Stimulated activated CD4-positive, alpha-beta T cell treated with anti-CD3 and anti-CD28 coated beads, TNF-alpha, amount 100 ng/mL, for 4 hours (primary cell): ENCODE results near the gene ZNF143.
"Not testable (repeated sequence)": the region's sequence is repeated elsewhere in the genome, so short reads cannot be mapped to it uniquely, and the experiment has no call there.

ENCODE experiments used
- DNase-seq, 3 experiments: peaks; one replicate each; pipeline ENCODE4 v3.0.0-alpha.2; 2020; ENCODE audit warnings: low read depth in 3 of 3

Gene ZNF143

DNA sequence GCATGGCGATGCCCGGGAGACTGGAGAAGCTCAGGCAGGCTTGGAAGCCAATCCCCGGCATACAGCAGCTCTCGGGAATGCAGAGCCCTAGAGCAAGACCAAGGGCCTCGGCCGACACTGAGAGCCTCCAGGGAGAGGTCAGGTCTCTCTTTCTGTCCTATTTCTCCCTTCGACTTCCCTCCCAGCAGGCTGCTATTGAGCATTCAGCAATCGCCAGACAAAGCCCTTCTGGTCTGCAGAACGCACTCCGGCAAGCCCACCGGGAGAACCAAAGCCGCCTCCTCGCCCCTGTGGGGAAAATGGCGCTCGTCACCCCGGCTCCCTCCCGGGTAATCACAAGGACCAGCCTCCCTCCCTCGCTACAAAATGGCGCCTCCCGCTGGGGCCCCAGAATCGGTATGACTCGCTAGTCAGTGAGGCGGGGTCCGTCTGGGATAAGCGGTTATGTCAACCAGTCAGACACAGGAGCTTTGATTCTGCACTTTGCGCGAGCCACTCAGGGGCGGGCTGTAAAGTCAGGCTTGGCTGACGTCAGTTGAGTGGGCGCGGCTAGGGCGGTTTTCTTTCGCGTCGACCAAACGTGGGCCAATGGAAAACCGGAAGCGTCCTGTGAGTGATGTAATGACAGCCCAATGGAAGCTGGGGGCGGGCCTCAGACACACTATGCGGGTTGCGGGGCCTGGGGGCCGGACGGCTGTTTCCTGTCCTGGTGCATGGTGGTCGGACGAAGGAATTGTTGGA lies at the start of gene ZNF143:
Gene ZNF143 (plus strand): TSS at position 691 of the 741 bp plus-strand sequence. CDS start 10,297 bp downstream, outside the sequence.
- peak; percentile 99 to 100 (median 99) for DNase-seq

DNA sequence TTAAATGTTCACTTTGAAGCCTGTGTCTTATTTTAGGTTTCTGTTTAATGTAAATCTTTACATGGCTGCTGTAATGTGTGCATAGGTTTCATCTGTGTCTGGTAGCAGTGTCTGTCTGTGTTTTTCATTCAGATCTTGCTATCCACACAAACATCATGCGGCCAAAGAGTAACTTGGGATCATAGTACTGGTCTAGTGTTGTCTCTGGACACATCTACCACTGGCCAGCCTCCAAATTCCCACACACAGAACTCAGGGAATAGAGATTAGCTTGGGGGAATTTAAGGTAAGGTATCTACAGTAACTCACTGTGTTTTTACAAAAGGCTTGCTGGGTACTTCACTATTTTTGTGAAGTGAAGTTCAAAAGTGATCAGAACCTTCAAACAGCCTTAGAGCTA lies 32.1 kb upstream of the ZNF143 start:
- no peak for DNase-seq

GRCh38 chr11:9438611-9439010 lies 22.2 kb upstream of the ZNF143 start:
- DNase-seq, result no peak

DNA sequence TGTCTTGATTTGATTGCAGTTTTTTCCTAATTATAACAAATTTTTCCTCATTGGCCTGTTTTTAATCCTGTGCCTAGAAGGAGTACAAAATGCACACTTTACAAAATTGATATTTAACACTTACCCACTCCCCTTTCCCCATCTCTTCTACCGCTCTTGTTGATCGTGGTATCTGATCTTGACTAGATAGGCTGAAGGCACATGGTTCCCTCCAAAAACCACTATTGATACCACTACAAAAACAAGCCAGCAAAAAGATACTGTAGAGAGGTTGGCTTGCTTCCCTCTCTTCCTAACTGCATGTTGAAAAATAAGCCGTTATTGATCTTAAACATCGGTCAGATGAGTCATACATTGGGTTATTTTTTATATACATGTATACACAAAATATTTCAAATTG lies 14.6 kb upstream of the ZNF143 start:
- DNase-seq, result no peak

- no peak for DNase-seq
Observed at GRCh38 chr11:9448576-9449352, 12.0 kb upstream of the ZNF143 start.

DNA sequence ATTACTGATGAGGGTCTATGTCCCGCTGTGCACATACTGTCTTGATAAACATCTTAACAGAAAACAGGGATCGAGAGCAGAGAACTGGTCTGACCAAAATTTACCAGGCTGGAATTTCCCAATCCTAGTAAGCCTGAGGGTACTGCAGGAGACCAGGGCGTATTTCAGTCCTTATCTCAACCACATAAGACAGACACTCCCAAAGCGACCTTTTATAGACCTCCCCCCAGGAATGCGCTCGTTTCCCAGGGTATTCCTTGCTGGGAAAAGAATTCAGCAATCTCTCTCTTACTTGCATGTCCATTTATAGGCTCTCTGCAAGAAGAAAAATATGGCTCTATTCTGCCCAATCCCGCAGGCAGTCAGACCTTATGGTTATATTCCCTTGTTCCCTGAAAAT lies 8.8 kb upstream of the ZNF143 start:
- not testable (repeated sequence) for DNase-seq

- no peak for DNase-seq
Observed at GRCh38 chr11:9455722-9456121, 5.1 kb upstream of the ZNF143 start.

DNA sequence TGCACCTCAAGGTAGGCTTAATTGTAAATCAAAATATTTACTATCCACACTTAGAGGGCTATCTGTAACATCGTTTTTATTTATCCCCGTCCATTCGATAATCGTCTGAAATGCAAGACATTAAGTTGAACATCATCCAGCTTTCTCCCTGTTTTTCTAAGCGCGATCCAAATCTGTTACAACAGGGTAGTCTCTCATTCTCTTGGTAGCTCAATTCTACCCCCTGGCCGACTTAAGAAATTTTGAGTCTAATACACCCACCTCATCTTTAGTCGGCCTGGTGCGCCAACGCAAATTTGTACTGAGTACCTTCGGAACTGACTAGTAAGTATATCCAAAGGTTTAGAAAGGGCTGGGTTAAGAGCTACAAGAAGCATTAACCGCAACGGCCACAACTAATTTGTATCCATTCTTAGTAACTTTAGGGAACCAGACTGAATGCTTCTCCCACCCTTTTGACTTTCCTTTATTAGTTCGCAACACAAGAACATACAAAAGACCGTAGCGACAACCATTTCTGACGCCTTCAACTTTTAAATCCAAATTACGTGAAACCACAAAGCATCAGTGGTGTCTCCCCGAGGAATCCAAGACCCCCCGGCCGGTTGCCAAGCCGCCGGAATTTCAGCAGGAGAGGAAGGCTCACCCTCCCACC lies 1.0 kb upstream of the ZNF143 start:
- DNase-seq, result peak in 2 of 3 experiments; percentile 17 to 38

DNA sequence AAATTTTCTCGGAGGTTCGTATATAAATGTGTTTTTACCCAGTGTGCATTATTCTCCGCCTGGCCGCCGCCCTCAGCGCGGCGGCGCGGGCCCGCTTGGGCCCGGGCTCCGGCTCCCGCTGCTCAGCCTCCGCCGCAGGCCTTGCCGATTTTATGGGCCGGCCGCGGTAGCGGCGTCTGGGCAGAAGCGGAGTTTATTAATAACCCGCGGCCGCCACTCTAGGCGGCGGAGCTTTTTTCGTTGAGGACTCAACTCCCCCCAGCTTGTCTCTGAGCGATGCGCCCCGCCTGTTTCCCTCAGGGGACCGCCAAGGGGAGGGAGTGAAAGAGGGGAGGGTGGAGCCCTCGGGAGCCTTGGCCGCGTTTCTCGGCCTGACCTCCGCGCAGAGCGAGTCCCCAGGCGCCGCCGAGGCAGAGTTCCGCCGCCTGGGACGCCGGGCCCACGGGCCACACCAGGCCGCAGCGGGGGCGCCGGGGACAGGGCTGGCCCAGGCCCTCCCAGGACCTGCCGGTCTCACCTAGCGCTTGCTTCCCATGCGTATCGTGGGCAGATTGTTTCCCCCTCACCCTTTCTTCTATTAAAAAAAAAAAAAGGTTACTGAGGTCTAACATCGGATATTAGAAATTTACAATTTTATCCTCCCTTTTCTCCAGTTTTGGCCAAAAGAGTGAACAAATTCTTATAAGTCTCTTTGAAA lies 399 bp downstream of the ZNF143 start:
- peak; percentile 42 to 70 (median 46) for DNase-seq

DNA sequence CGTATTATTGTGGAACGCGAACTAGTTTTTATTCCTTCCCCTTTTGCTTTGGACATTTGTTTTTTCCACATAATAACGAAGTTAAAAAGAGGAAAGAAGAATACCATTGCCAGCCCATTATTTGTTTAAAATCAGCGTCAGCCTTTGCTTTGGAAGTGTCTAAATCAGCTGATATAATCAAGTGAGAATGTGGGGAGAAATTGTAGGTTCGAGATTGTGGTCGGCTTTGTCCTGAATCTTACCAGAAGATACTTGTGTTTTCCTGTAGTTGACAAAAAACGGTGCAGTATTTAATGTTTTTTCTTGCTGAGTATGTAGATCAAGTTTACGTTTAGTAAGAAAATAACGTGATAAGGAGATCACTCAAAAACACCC lies 935 bp downstream of the ZNF143 start:
- DNase-seq, result no peak

GRCh38 chr11:9462172-9462799 lies 1.5 kb downstream of the ZNF143 start:
- DNase-seq, result no peak

DNA sequence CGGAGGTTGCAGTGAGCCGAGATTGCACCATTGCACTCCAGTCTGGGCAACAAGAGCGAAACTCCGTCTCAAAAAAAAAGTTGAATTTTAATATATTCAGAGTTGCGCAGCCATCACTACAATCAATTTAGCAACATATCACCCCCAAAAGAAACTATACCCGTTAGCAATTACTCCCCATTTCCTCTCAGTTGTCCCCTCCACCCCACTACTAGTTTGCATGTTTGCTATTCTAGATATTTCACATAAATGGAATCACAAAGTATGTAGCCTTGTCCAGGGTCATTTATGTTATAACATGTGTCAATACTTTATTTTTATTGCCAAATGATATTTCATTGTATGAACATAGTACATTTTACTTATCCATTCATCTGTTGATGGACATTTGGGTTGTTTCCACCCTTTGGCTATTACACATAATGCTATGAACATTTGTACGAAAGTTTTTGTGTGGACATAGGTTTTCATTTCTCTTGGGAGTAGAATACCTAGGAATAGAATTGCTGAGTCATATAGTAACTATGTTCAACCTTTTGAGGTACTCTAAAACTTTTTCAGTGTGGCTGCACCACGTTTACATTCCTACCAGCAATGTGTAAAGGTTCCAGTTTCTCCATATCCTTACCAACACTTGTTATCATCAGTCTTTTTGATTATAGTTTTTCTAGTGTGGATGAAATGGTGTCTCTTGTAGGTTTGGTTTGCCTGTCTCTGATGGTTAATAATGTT lies 2.2 kb downstream of the ZNF143 start:
- no peak for DNase-seq

GRCh38 chr11:9470765-9471164 lies 10.0 kb downstream of the ZNF143 start:
- no peak for DNase-seq

DNA sequence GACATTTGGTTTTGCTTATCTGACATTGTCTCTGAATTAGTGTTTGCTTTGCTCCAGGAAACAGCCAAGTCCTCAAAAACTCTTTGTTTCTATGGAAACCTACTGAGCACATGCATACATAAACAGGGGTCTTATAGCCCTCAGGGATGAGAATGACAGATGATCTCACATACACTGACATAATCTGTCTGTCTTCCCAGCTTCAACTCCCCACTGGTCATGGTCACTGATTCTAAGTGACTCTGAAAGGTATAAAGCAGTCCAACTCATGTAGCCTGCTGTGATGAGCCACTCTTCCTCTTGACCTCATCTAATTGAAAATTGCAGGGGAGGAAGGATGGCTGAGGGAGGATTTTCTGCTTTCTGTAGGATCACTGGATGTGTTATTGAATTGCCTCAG lies 12.6 kb downstream of the ZNF143 start:
- DNase-seq, result no peak

- DNase-seq, result no peak
Observed at GRCh38 chr11:9479899-9480298, 19.1 kb downstream of the ZNF143 start.

DNA sequence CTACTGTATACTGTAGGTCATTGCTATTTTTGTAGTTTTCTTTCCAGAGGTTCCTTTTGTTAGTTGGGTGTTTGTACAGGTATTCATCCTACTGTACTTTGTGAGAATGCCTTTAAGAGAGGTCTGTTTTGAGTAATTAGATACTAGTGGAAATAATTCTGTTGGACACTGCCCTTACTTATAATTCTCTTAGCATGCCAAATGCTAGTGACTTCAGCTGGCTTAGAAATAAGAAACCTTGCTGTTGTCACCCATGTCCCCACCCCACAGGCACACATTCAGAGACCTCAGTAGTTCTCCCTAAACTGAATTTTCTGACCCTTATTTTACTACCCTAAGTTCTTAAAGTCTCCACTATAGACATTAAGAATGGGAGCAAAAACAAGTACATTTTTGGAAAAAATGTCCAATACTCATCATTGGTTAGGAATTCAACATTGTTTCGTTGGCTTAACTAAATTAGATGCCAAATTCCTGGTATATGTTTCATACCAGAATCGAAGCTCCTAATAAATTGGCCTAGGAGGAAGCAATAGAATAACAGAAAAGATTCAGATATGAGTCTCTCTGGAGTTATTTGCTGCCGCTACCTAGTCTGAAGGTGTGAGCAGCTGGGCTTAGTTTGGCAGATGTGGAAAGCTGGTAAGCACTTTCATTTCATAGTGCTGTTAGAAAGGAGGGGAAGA lies 28.4 kb downstream of the ZNF143 start:
- no peak for DNase-seq

GRCh38 chr11:9490376-9490775 lies 29.6 kb downstream of the ZNF143 start:
- DNase-seq, result no peak

DNA sequence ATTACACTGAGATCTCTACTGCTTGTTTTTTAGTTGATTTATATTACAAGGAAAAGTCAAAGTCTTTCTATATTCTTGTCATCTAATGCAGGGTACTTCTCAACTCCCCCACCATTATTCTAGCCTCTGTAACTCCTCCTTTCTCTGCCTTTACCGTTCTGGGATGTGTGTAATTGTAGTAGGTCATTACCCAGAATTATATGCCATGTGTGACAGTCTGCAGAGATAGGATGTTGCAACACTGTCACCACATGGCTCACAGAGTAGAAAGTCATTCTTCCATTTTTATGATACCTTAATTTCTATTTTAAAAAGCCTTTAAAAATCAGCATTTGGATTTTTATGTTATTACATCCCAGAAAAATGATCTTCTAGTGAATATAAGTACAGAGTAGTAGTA lies 32.7 kb downstream of the ZNF143 start:
- no peak for DNase-seq

DNA sequence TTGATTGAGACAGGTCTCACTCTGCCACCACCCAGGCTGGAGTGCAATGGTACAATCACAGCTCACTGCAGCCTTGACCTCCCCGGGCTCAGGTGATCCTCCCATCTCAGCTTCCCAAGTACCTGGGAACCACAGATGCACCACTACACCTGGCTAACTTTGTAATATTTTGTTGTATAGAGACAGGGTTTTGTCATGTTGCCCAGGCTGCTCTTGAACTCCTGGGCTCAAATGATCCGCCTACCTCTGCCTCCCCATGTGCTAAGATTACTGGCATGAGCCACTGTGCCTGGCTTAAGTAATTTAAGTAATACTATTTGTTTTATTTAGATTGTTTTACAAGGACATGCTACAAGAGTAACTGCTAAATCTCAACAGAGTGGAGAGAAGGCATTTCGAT lies 33.5 kb downstream of the ZNF143 start:
- no peak for DNase-seq

DNA sequence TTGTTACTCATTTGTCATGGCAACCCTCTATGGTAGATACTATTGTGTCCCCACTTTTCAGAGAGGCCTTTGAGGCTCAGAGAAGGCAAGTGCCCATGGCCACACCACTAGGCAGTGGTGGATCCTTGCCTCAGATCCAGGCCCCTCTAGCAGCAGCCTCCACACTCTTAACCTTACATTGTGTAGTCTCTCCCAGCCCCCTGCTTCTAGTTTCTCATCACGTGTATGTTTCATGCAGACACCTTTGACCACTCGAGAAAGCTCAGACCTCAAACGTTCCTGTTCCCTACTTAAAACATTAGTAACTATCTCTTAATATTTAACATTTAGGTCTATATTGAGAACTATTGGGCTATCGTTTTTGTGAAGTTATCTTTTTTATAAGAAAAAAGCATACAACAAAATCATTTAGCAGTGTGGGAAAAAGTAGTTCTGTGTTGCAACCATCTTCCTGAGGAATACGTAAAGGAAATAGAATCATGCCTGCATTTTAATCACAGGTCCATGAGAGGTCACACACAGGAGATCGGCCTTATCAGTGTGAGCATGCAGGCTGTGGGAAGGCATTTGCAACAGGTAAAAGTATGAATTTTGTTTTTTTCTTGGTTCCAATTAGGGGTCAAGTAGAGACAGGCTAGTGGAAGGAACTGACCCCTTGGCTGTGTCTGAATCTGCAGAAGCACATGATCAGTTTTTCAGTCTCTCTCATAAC lies 35.1 kb downstream of the ZNF143 start:
- no peak for DNase-seq
